Activated T-cell treated with anti-CD3 and anti-CD28 coated beads for 48 hours (primary cell): ENCODE measurements around the gene PKMYT1.
"Not testable (repeated sequence)": the region's sequence is repeated elsewhere in the genome, so short reads cannot be mapped to it uniquely, and the experiment has no call there.

Experiments
- DNase-seq: peaks from one replicate; pipeline ENCODE4 v3.0.0-alpha.2; 2020; ENCODE audit warnings: low read depth

PKMYT1 gene

DNA sequence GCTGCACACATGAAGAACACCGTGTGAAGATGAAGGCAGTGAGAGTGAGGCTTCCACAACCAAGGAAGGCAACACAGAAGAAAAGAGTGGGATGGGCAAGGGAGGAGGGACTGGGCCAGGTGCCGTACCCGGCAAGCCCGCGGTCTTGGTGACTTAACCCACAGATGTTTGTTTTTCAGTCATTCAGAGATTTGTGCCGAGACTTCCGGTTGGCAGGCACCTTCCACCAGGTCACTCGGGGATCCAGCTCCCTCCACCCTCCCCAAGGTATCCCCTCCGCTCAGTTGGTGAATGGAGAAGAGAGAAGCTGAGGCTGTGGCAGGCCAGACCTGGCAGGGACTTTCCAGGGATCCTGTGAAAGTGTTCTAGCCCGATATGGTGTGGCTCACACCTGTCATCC, 21.0 kb downstream of the PKMYT1 start:
- DNase-seq, result no peak

DNA sequence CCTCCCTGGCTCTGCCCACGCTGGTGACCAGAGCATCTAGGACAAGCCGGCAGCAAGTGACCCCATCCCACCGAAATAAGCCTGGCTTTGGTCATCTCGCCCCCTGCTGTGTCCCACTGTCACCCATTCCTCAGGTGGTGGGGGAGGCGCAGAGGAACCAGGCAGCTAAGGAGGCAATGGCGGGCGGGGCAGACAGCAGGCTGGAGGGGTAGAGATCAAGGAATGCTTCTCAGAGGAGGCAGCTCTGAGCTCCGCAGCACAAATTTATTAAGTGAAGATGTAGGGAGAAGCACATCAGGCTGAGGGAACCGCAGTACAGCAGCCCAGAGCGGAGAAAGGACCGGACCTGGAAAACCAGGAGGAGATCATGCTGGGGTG, 23.7 kb downstream of the PKMYT1 start:
- DNase-seq, result no peak

DNA sequence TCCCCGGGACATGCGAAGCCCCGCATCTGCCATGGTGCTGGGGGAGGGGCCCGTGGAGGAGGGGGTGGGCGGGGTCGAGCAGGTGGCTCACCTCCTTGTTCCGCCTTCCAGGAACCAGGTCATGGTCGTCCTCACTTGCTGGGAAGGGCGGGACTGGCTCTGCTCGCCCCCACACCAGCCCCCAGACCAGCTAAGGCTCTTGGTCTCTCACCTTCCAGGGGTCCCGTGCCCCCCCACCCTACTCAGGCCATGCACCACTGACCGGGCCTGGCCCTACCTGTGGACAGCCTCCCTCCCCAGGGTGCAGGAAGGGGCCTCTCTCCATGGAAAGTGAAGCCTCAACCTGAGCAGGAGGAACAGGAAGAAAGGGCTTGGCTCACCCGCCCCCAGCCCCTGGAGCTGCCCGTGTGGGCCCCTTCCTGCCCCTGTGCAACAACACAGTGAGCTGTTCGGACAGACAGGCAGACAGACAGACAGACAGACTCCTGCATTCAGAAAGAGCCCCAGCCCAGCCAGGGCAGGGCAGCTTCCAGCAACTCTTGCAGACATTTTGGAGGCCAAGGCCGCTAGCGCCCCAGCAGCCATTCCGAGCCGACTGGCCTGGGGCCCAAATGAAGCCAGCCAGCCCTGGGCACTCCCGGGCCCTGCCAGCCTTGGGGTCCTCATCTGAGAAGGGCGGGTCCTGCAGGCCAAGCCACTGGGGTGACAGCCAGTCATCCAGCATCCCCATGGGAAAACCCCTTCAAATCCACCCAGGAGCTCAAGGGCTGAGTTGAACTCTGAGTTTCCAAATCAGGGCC, 24.3 kb downstream of the PKMYT1 start:
- no peak for DNase-seq

DNA sequence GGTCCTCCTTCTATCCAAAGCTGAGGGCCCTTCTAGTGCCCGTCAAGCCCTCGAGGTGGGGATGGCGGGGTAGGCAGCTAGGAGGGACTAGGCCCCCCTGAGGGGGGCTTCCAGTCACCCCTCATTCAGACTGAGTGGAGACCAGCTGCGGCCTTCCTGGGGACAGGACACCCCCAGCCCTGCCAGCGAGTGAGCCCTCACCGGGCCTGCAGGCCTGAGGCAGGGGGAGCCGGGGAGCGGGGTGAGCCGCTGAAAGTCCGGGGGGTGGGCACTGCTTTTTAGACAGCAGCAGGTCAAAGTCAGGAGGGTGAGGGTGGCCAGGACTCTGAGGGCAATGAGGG, 24.8 kb downstream of the PKMYT1 start:
- no peak for DNase-seq

DNA sequence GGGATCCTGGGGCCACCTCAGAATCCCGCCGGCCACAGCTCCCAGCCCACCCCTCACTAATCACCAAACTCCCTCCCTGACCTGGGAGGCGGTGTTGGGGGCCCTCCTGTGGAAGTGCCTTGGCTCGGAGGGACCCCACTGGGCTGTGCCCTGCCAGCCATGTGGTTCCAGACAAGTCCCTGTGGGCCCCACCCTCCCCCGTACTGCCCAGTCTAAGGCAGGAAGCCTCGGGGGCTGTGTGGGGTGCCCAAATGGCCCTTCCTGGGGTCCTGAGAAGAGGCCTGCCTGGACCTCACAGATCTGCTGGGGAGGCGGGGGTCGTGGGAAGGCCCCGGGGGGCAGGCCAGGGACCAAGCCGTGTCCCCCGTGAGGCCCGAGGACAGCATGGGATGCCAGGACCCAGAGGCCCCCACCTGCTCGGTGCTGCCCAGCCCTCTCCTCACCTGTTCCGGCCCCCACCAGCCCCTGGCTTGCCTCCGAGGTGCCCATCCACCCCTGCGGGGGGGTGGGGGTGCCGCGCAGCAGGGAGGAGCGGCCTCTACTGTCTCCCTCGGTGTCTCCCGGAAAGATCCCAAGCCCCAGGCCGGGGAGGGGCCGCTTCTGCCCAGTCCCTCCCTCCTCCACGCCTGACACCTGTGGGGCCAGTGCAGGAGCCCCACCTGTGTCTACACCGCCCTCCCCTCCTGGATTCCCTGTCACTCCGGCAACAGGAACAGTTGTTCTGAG, 25.4 kb downstream of the PKMYT1 start:
- DNase-seq, result no peak

DNA sequence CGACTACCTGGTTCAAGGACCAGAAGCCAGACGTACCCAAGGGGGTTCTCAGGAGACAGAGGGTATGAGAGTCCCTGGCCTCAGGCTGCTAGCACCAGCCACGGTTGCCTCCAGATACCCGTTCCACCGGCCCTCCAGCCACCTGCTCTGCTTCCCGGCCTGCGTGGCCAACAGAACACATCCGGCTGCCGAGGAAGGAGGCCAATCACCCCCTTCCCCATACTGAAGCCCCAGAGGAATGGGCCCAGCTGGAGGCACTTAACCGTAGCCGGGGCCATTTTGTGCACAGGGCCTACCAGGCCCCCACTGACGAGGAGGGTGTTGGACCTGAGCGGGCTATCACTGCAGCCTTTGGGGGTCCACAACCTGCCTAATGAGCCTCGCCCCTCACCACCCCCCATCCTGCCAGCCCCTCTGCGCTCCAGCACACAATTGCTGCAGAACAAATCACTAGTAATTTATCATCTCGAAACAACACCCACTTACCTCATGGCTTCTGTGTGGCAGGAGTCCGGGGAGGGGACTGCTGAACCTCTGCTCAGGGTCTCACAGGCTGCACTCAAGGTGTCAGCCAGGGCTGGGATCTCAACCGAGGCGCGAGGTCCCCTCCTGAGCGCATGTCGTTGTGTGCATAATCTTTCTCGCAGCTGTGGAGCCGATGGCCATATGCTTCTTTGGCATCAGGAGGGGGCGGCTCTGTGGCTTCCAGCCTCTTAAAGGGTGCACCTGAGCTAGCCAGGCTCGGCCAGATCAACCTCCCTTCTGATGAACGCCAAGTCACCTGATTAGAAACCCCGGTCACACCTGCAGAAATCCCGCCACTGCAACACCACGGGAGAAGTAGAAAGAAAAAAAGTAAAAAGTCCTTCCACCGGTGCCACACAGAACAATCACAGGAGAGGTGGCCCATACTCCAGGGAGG, 26.3 kb downstream of the PKMYT1 start:
- no peak for DNase-seq

DNA sequence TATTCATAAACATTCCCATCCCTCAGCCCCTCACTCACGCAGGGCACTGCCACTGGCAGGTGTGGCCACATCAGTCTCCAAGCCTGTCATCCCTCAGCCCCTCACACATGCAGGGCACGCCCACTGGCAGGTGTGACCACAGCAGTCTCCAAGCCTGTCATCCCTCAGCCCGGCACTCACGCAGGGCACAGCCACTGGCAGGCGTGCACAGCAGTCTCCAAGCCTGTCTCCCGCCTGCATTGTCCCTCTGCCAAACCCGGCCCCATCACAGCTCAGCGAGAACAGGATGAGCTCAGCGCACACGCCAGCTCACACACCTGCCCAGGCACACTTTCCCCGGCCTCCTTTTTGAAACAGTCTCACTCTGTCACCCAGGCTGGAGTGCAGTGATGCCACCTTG, 27.6 kb downstream of the PKMYT1 start:
- DNase-seq, result no peak

DNA sequence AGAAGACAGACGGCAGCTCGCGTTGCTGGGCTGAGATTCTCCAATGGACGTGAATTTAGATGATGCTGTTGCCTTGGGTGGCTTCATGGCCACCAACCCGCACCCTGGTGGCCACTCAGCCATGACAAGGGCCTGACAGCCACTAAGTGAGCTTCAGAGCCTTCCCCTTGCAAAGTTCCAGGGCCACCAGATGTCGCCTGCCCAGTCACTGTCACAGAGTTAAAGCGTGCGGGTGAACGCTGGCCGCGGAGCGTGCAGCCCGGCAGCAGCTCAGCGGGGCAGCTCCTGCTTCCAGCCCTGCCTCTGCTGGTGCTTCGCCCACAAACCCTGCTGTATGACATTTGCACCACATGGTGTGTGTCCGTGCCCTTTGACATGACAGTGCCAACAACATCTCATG, 29.5 kb downstream of the PKMYT1 start:
- DNase-seq, result no peak

DNA sequence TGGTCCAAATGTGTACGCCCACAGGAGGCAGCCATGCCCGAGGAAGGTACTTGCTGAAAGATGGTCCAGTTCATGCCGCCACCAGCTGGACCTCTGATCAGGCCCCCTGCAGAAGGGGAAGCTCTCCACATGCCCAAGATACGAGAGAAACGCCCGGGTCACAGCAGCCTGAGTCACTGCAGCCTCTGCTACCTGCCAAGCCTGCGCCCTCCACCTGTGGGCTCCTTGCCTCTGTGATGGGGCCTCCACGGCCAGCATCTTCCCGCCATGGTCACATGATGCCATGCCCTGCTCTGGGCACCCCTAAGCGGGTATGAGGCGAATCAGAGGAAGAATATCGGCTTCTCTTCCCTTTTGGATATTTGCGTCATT, 29.9 kb downstream of the PKMYT1 start:
- DNase-seq, result no peak

DNA sequence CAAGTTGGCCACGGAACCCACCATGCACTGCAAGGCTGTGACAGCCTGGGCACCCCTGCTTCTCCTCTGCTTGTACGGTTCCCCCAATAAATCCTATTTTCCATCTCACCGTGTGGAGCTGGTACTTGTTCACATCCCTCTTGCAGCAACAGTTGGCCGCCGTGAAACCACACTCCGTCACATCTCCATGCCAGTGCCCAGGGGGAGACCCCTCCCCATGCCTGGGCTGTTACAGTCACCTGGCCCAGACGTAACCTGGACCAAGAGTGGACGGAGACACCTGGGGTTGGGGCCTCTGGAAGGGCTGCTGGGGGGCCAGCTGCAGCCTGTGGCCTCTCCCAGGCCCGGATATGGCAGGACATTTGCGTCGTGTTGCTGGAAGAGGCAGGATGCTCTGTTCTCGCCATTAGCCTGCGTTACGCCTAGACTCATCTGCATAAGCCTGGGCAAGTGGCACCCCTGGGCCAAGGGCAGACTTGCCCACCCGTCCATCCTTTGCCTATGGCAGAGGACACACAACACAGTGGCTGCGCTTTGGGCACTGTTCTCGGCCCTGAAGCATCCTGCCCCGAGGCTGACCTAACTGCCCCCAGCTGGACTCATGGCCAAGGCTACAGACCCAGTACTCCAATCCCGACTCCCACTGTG, 30.4 kb downstream of the PKMYT1 start:
- no peak for DNase-seq

DNA sequence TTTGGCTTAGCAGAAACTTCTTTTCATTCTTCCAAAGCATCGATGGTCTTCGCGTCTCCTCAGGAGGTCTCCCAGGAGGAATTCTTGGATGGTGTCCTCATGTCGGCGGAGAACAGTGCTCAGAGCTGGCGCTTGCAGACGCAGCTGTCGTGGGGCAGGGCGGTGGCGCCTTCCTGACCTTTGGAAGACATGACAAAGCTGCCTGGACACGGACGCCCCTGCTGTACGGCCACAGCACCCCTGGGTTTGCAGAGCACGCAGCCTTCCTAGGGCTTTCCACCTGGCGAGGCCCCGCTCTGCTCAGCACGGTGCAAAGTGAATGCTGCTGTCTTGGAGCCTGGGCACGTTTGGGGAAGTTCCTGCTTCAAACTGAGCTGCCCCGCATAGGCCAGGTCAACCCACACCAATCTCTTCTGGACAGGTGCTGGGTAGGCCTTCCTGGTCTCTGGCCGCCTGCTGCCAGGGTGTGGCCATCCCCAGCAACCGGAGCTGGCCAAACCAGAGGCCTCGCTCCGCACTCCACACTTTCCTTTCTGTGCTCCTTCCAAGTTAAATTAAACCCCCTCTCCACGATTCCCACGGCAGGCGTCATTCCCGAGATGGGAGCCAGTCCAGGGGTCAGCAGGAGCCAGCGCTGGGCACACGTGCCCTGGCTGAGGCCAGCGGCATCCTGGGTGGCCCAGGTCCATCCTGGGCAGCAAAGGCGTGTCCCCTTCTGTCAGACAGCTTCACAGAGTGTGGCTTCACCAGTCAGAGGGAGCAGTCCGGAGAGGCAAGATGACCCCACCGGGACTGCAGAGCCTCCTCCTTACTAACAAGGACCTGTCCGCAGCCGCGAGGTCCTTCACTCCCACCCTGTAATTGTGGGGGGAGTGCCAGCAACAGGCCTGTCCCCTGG, 31.2 kb downstream of the PKMYT1 start:
- DNase-seq, result no peak

DNA sequence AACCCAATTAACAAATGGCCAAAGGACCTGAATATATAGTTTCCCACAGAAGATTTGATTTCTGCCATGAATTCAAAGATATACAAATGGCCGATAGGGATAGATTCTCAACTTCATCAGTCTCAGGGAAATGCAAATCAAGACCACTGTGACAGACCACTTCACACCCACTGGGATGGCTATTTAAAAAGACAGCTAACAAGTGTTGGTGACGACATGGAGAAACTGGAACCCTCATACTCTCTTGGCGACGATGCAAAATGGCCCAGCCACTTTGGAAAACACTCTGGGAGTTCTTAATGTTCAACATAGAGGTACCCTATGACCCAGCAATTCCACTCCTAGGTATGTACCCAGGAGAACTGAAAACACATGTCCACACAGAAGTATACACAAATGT, 33.6 kb downstream of the PKMYT1 start:
- DNase-seq, result no peak

DNA sequence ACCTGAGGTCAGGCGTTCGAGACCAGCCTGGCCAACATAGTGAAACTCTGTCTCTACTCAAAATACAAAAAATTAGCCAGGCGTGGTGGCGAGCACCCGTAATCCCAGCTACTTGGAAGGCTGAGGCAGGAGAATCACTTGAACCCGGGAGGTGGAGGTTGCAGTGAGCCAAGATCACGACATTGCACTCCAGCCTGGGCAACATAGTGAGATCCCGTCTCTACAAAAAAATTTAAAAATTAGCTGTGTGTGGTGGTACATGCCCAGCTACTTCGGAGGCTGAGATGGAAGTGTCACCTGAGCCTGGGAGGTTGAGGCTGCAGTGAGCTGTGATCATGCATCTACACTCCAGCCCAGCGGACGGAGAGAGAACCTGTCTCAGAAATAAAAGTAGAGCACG, 36.5 kb downstream of the PKMYT1 start:
- DNase-seq, result not testable (repeated sequence)

DNA sequence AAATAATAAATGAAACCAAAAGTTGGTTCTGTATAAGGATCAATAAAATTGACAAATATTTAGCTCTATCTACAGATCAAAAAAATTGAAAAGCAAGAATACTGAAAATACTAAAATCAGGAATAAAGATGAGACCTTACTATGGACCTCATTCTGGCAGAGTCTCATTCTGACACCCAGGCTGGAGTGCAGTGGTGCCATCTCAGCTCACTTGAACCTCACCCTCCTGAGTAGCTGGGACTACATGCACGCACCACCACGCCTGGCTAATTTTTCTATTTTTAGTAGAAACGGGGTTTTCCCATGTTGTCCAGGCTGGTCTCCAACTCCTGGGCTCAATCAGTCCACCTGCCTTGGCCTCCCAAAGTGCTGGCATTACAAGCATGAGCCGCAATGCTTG, 38.2 kb downstream of the PKMYT1 start:
- no peak for DNase-seq

DNA sequence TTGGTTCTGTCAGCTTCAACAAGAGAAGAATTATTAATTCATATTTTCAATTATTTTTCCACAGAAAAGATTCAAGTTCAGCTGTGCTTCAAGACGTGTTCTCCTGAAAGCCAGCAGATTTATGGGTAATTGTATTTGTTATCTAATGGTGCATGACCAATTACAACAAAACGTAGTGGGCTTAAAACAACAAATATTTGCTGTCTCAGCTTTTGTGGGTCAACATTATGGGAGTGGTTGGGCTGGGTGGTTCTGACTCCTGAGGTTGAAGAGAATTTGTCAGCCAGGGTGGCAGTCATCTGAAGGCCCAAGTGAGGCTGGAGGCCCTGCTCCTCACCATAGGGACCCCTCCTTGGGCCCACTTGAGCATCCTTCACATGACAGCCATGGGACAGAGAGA, 40.3 kb downstream of the PKMYT1 start:
- DNase-seq, result no peak

DNA sequence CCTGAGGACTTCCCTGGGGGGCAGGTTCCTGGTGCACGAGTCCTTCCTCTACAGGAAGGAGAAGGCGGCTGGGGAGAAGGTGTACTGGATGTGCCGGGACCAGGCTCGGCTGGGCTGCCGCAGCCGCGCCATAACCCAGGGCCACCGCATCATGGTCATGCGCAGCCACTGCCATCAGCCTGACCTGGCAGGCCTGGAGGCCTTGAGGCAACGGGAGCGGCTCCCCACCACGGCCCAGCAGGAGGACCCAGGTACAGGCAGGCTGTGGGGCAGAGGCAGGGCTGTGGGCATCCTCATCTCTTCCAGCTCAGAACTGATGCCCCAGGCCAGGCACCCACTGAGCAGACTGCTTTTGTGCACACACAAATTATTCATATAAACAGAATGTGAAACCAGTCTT, 42.0 kb downstream of the PKMYT1 start:
- no peak for DNase-seq

DNA sequence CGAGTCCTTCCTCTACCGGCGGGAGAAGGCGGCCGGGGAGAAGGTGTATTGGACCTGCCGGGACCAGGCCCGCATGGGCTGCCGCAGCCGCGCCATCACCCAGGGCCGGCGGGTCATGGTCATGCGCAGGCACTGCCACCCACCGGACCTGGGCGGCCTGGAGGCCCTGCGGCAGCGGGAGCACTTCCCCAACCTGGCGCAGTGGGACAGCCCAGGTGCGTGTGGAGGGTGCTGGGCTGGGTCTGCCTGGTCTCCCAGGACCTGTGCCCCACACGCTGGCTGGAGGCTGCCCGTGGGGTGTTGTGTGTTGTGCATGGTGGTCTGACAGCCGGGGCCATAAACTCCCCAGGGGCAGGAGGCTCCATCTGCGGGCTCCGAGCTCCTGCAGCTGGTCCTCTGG, 43.1 kb downstream of the PKMYT1 start:
- DNase-seq, result no peak

DNA sequence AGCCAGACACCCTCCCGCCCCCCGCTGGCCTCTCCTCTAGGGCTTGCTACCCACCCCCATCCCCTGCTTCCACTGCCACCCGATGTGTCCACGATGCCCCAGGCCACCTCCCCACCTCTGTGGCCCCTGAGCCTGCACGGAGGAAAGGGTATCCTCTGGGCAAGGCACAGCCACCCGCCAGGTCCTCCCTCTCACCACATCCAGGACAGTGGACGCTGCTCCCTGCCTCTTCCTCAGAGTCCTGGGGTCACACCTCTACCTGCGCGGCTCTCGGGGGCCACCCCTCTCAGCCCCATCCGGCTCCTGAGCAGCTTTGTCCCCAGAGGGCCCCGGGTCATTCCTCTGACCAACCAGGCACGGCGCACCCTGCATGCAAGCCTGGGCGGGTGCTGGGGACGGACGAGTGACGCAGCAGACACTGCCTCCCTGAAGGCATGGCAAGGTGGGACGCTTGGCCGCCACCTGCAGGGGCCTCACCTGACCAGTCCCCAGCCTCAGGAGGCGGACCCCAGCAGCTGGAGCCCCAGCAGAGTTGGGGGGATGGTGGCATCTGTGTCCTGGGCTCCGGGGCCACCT, 43.7 kb downstream of the PKMYT1 start:
- DNase-seq, result no peak

DNA sequence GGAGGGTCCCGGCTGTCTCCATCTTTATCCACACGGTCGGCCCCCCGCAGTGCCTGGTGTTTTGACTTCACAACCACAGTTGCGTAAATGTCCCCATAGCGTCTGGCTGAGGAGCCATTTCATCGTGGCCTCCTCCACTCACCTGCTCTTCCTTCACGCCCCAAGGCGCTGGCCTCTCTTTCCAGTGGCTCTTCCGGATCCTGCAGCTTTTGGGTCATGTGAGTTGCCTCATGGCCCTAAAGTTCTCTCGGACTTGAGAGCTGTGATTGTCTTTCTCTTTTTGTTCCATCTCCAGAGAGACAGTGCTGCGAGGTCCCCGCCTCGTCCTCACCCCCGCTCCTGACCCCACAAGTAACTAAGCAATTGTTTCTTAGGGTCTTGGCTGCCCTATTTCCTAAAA, 45.8 kb downstream of the PKMYT1 start:
- no peak for DNase-seq

DNA sequence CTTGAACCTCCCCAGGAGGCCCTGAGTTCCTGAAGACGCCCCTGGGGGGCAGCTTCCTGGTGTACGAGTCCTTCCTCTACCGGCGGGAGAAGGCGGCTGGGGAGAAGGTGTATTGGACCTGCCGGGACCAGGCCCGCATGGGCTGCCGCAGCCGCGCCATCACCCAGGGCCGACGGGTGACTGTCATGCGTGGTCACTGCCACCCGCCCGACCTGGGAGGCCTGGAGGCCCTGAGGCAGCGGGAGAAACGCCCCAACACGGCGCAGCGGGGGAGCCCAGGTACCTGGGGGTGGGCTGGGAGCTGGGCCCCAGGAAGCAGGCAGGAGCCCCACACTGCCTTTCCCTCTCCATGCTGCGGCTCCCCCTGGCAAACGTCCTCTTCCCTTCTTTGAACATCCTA, 46.5 kb downstream of the PKMYT1 start:
- no peak for DNase-seq

DNA sequence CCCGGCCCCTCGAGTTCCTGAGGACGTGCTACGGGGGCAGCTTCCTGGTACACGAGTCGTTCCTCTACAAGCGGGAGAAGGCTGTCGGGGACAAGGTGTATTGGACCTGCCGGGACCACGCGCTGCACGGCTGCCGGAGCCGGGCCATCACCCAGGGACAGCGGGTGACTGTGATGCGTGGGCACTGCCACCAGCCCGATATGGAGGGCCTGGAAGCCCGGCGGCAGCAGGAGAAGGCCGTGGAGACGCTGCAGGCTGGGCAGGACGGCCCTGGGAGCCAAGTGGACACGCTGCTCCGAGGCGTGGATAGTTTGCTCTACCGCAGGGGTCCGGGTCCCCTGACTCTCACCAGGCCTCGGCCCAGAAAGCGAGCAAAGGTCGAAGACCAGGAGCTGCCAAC, 47.1 kb downstream of the PKMYT1 start:
- DNase-seq, result no peak
